GM12801 (cell line): ENCODE measurements around the gene INTS1.

Experiments used
- CTCF ChIP-seq: IDR thresholded peaks from one replicate; pipeline ENCODE4 v1.5.1; 2011; ENCODE audit warnings: control low read depth; ENCODE audit not compliant: insufficient read length; ENCODE audit errors: extremely low read depth

The INTS1 gene

GRCh38 chr7:1483536-1484505 lies 20.4 kb downstream of the INTS1 start:
- TF ChIP-seq CTCF: no peak

GRCh38 chr7:1483079-1483478 lies 21.1 kb downstream of the INTS1 start:
- no peak for TF ChIP-seq CTCF

- no peak for TF ChIP-seq CTCF
These were observed 22.9 kb downstream of the INTS1 start for GRCh38 chr7:1481300-1481699.

- TF ChIP-seq CTCF: no peak
These were observed 23.5 kb downstream of the INTS1 start for GRCh38 chr7:1480670-1481069.

- TF ChIP-seq CTCF: no peak
These were observed 24.9 kb downstream of the INTS1 start for GRCh38 chr7:1479287-1479686.

- no peak for TF ChIP-seq CTCF
These were observed 25.7 kb downstream of the INTS1 start for GRCh38 chr7:1478480-1478879.

- no peak for TF ChIP-seq CTCF
These were observed 27.3 kb downstream of the INTS1 start for GRCh38 chr7:1476859-1477258.
